Measurements from ENCODE around the gene NME9. TPM values are rescaled to one million over a fixed set of nuclear protein-coding genes. Genes with fewer than 3 reads are reported as not detected.

Gene NME9, protein sequence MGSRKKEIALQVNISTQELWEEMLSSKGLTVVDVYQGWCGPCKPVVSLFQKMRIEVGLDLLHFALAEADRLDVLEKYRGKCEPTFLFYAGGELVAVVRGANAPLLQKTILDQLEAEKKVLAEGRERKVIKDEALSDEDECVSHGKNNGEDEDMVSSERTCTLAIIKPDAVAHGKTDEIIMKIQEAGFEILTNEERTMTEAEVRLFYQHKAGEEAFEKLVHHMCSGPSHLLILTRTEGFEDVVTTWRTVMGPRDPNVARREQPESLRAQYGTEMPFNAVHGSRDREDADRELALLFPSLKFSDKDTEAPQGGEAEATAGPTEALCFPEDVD
- total RNA-seq (2014; rRNA removed; shearing (Covaris generic)), result 0.19 TPM in 1 of 2 replicates, not detected in the other

DNA sequence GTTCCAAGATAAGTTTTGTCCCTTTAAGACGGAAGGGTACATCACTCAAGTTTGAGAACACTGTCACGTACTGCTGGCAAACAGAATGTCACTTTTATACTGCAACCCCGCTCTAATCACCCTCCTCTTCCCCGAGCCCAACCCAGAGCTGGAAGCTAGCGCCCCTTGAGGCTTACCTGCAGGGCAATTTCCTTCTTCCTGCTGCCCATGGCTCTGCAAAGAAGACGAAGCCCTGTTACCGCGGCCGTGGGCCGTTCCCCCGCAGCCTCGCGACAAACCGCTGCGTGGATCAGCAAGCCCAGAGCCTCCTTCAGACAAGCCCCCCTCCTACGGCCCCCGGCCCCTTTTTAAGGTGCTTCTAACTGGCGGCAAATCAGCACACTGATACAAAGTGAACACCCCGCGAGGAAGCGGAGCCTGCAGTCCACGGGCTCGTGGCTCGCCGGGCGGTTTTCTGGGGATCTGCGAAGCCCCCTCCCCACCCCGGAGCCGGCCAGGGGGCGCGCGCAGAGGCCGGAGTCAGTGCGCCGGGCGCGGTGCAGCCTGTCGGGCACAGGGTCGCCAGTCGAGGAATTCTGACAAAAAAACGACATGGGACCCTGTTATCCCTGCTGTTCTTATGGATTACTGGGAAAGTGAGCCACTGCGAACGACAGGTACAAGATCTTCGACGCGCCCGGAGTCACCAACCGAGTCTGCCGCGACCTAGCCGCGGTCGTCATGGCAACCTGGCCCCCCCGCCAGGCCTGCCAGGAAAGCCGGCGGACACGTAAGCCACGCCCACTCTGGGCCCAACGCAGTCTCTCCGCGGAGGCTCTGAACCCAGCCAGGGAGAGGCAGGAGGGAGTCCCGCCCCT, at the start of gene NME9:
Gene NME9, minus strand, starts transcription at position 725 of the 857 bp plus-strand sequence. Its CDS starts 516 bp downstream, at position 209.

DNA sequence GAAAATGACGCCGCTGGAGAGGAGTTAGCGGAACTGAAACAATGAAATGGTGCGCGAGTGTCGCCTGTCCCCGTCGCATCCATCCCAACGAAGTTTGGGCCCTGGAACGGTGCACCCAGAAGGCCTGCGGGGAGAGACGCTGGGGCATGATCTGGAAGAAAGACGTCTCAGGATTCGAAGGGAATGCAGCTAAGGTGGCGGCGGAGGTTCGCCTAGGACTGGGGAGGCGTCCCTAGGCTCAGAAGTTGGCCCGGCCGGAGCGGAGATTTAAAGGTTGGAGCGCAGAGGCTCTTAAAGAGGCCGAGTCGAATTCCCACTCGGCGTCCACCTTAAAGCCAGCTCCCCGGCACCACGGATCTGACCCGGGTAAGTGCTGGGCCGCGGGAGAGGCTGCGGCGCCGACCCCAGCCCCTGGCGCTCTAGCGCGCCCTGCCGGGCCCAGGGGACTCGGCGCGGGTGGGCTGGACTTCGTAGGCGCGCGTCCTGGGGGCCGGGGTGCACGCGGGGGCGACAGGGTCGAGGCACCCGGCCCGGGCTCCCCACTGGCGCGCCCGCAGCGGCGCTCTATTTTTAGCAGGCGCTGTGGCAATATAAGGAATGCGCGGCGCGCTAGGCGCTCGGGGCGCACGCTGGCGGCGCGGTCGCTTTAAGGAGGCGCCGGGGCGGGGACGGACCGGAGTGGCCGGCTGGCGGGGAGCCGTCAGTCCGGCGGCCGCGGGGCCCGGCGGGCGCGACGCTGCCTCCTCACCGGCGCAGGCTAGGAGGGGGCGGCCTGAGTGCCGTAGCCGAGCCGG, 18.5 kb upstream of the NME9 start, which contains the start of gene MRAS:
Gene MRAS, plus strand, starts transcription at position 620 of the 794 bp plus-strand sequence. CDS start 24,305 bp downstream, outside the sequence.

Other genes starting within 250 kb of the NME9 start
- 18.1 and 19.6 TPM in 2 replicates for gene DZIP1L, start 214.2 kb downstream of the NME9 start, total RNA-seq (2014; rRNA removed; shearing (Covaris generic))
- not detected in 2 replicates for gene A4GNT, start 197.5 kb downstream of the NME9 start, total RNA-seq (2014; rRNA removed; shearing (Covaris generic))
- 15.9 and 16.2 TPM in 2 replicates for gene DBR1, start 154.9 kb downstream of the NME9 start, total RNA-seq (2014; rRNA removed; shearing (Covaris generic))
- gene ARMC8, start 142.6 kb downstream of the NME9 start, total RNA-seq (2014; rRNA removed; shearing (Covaris generic)), result 30.0 and 31.4 TPM in 2 replicates
- 6.8 and 7.5 TPM in 2 replicates for gene MRAS, start 18.7 kb upstream of the NME9 start, total RNA-seq (2014; rRNA removed; shearing (Covaris generic))
- gene ESYT3, start 104.8 kb upstream of the NME9 start, total RNA-seq (2014; rRNA removed; shearing (Covaris generic)), result 0.38 and 0.64 TPM in 2 replicates

Measured in A375 (cell line).